Peyer's patch (tissue), 4 donors: ENCODE measurements around the gene COLGALT1. TPM values are rescaled to one million over a fixed set of nuclear protein-coding genes. Genes with fewer than 3 reads are reported as not detected.

Experiments
- DNase-seq, 3 donors: peaks; one replicate each; pipeline ENCODE4 v3.0.0-alpha.2; 2017 to 2019
- H3K27ac ChIP-seq, 4 donors: fragments of 200-600 bp; sonication (generic); one replicate each; pipeline ENCODE4 v1.5.1; 2016 to 2019
- H3K27me3 ChIP-seq, 2 donors: fragments of 200-600 bp; sonication (generic); one replicate each; pipeline ENCODE4 v1.5.1; 2019
- H3K36me3 ChIP-seq, 3 donors: fragments of 200-600 bp; sonication (generic); one replicate each; pipeline ENCODE4 v1.5.1; 2016 to 2019
- H3K4me1 ChIP-seq, 4 donors: fragments of 200-600 bp; sonication (generic); one replicate each; pipeline ENCODE4 v1.5.1; 2016 to 2019
- H3K4me3 ChIP-seq, 4 donors: fragments of 200-600 bp; sonication (generic); 1 replicate in 3 of 4; 2 replicates in 1 of 4; pipeline ENCODE4 v1.5.1; 2016 to 2019; ENCODE audit warnings: mild to moderate bottlenecking in 1 of 4
- H3K9me3 ChIP-seq, 4 donors: fragments of 200-600 bp; sonication (generic); one replicate each; pipeline ENCODE4 v1.5.1; 2016 to 2019; ENCODE audit warnings: mild to moderate bottlenecking in 1 of 4
- CTCF ChIP-seq, 6 experiments: fragments of 450-650 bp in 4 of 6; fragments of 200-600 bp in 2 of 6; sonication (generic) in 1 of 6; IDR thresholded peaks; one replicate each; pipeline ENCODE4 v1.5.1; 2017 to 2019; ENCODE audit warnings: antibody characterized with exemption in 6 of 6, mild to moderate bottlenecking in 3 of 6, moderate library complexity in 1 of 6
- POLR2A ChIP-seq, 2 donors: fragments of 450-650 bp; IDR thresholded peaks; one replicate each; pipeline ENCODE4 v1.5.1; 2017; ENCODE audit warnings: antibody characterized with exemption in 2 of 2, mild to moderate bottlenecking in 2 of 2, moderate library complexity in 2 of 2
- total RNA-seq, 4 donors: library from RNA; depleted of rRNA; stranded (reverse); fragments of >200 nt; gene quantifications; one replicate each; pipeline ENCODE4 v1.1.0, GENCODE V29; 2016

The COLGALT1 gene
- total RNA-seq, 4 donors from 2014 or later, result 24.7 to 79.2 (median 48.9) TPM

- H3K4me3 ChIP-seq, result no peak overlapping the region
- no peaks in the 10 kb centered on the region for H3K4me1 ChIP-seq
- no peaks in the 10 kb centered on the region for H3K27me3 ChIP-seq
- DNase-seq, result no peak
- H3K9me3 ChIP-seq, result no peaks in the 10 kb centered on the region
- H3K27ac ChIP-seq, result no peak overlapping the region
- TF ChIP-seq POLR2A (IDR thresholded peaks at IDR 0.05), result no peak
- TF ChIP-seq CTCF (IDR thresholded peaks at IDR 0.05), result no peak
- no peaks in the 10 kb centered on the region for H3K36me3 ChIP-seq
Measured at GRCh38 chr19:17623224-17623935, 67.9 kb downstream of the COLGALT1 start.

DNA sequence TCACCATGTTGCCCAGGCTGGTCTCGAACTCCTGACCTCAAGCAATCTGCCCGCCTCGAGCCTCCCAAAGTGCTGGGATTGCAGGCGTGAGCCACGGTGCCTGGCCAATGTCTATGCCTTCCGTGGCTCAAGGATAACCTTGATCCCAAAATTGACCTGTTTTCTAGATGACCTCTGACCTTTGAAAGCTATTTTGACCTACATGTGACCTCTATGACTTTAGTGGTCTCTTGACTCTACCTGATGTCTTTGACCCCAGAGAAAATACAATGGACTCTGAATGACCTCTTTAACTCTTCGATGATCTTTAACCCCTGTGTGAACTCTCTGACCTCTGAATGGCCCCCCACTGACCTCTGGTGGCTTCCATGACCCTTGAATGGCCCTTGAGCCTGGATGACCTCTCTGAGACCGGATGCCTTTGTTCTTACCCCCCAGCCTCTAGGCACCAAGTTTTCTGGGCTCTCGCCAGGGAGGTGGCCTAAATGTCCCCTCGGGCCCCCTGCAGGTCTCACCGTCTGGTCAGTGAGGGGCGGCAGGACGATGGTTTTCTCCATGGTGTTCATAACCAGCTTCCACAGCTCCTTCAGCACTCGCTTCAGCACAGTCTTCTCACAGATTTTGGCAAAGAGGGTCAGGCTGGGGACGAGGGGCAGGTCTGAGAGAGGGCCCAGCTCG is 69.0 kb downstream of the COLGALT1 start:
- TF ChIP-seq POLR2A (IDR thresholded peaks at IDR 0.05) (no peak), CTCF (IDR thresholded peaks at IDR 0.05) (no peak)
- Histone ChIP-seq H3K4me1 (no peaks in the 10 kb centered on the region), H3K27me3 (no peaks in the 10 kb centered on the region), H3K9me3 (no peaks in the 10 kb centered on the region), H3K4me3 (no peak overlapping the region), H3K36me3 (no peaks in the 10 kb centered on the region), H3K27ac (no peak overlapping the region)
- DNase-seq, result no peak

DNA sequence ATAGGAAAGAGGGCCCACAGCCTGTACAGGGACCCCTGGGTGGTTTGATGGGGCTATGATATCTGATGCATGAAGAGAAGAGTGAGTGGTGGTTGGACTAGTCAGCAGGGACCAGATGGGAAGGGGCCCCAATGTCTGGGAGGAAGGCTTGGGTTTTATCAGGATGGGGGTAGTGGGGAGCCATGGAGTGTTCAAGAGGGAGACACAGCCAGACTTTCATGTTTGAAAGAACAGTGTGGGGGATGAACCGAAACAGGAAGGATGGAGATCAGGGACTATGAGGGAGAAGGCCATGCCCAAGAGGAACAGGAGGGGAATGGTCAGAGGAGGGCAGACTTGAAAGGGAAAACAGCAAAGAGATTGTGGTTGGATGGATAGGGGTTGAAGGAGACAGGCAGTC is 69.6 kb downstream of the COLGALT1 start:
- no peak for DNase-seq
- no peaks in the 10 kb centered on the region for H3K4me1 ChIP-seq
- no peaks in the 10 kb centered on the region for H3K27me3 ChIP-seq
- H3K27ac ChIP-seq, result no peak overlapping the region
- no peaks in the 10 kb centered on the region for H3K36me3 ChIP-seq
- TF ChIP-seq CTCF (IDR thresholded peaks at IDR 0.05) (no peak), POLR2A (IDR thresholded peaks at IDR 0.05) (no peak)
- no peaks in the 10 kb centered on the region for H3K9me3 ChIP-seq
- no peak overlapping the region for H3K4me3 ChIP-seq

- Histone ChIP-seq H3K27me3 (no peaks in the 10 kb centered on the region), H3K4me3 (no peak overlapping the region), H3K36me3 (no peaks in the 10 kb centered on the region), H3K4me1 (no peaks in the 10 kb centered on the region), H3K27ac (no peak overlapping the region), H3K9me3 (no peaks in the 10 kb centered on the region)
- TF ChIP-seq POLR2A (IDR thresholded peaks at IDR 0.05) (no peak), CTCF (IDR thresholded peaks at IDR 0.05) (no peak)
- no peak for DNase-seq
Measured at GRCh38 chr19:17625980-17626379, 70.5 kb downstream of the COLGALT1 start.

- TF ChIP-seq CTCF (IDR thresholded peaks at IDR 0.05) (no peak), POLR2A (IDR thresholded peaks at IDR 0.05) (no peak)
- H3K27me3 ChIP-seq, result no peaks in the 10 kb centered on the region
- no peaks in the 10 kb centered on the region for H3K36me3 ChIP-seq
- no peaks in the 10 kb centered on the region for H3K9me3 ChIP-seq
- no peak for DNase-seq
- no peak overlapping the region for H3K4me3 ChIP-seq
- H3K27ac ChIP-seq, result no peak overlapping the region
- H3K4me1 ChIP-seq, result no peaks in the 10 kb centered on the region
Measured at GRCh38 chr19:17626456-17627015, 71.1 kb downstream of the COLGALT1 start.
